SU-DHL-6 (cell line): ENCODE measurements around the gene SMC4.

ENCODE experiments used
- CTCF ChIP-seq: fragments of 200-600 bp; sonication (generic); IDR thresholded peaks from one replicate; pipeline ENCODE4 v1.5.1; 2017; ENCODE audit warnings: antibody characterized with exemption, mild to moderate bottlenecking, low read length, moderate library complexity; ENCODE audit not compliant: insufficient read depth, poor library complexity, severe bottlenecking
- EZH2phosphoT487 ChIP-seq: fragments of 200-600 bp; sonication (generic), shearing (Covaris generic); conservative IDR thresholded peaks from 2 replicates; pipeline ENCODE4 v1.6.1; 2018; ENCODE audit warnings: mild to moderate bottlenecking, antibody characterized with exemption, low read length, moderate library complexity, mixed read lengths

GRCh38 chr3:160399125-160400029, at the start of gene SMC4, which contains the start of gene IFT80:
- TF ChIP-seq CTCF (no peak), EZH2phosphoT487 (no peak)
